Measurements from ENCODE around the gene LILRB2. TPM values are rescaled to one million over a fixed set of nuclear protein-coding genes. Genes with fewer than 3 reads are reported as not detected.

Gene LILRB2
- total RNA-seq: not detected in 2 replicates
- not detected in 2 replicates for polyA plus RNA-seq
- polyA plus RNA-seq (2011; cell fraction: cytosol; rRNA removed): not detected in 2 replicates
- polyA plus RNA-seq (2011; cell fraction: nucleus; rRNA removed): not detected in 2 replicates
- polyA plus RNA-seq (2012): not detected in 2 replicates
- not detected in 2 replicates for polyA minus RNA-seq
- not detected for polyA minus RNA-seq (2011; cell fraction: cytosol; rRNA and poly(A)+ RNA removed)
- polyA minus RNA-seq (2011; cell fraction: nucleus; rRNA and poly(A)+ RNA removed): not detected in 2 replicates
- Bru-seq, nascent RNA: not detected
- BruChase-seq, experiment 1, labeled RNA remaining after a 6-hour chase: not detected
- BruChase-seq, experiment 2, labeled RNA remaining after a 2-hour chase: not detected
- long read RNA-seq: 0 reads

- Histone ChIP-seq H3K4me3 (replicated peaks in 1 of 3; ENCODE audit: insufficient read depth in 1 of 3, low read depth in 1 of 3, low read length in 3 of 3) (no peak within 1 kb of the TSS), H3K9me3 (replicated peaks; ENCODE audit: control insufficient read depth, insufficient read depth, low read length) (no peaks in the 10 kb centered on the region), H3K9me1 (replicated peaks; ENCODE audit: control insufficient read depth, extremely low read depth, insufficient read depth, low read length) (no peaks in the 10 kb centered on the region), H3K27me3 (ENCODE audit: control insufficient read depth in 2 of 2, insufficient read depth in 2 of 2, low read length in 2 of 2) (peaks cover 3 to 6% of the 10 kb centered on the region in 2 experiments), H2AFZ (ENCODE audit: low read depth, low read length) (no peak within 1 kb of the TSS), H3K4me1 (ENCODE audit: control insufficient read depth, extremely low read depth, insufficient read depth, low read length) (no peaks in the 10 kb centered on the region), H3K9ac (replicated peaks; ENCODE audit: extremely low read depth, insufficient read depth, low read length) (no peak within 1 kb of the TSS), H3K36me3 (ENCODE audit: control insufficient read depth in 2 of 2, extremely low read depth in 1 of 2, insufficient read depth in 2 of 2, low read length in 2 of 2) (no peaks in the 10 kb centered on the region), H3K27ac (ENCODE audit: insufficient read depth, low read depth, low read length) (no peak within 1 kb of the TSS), H3K79me2 (ENCODE audit: control insufficient read depth, insufficient read depth, low read length) (no peaks in the 10 kb centered on the region), H3K4me2 (ENCODE audit: insufficient read depth, low read length) (no peak within 1 kb of the TSS), H4K20me1 (replicated peaks; ENCODE audit: control insufficient read depth, extremely low read depth, insufficient read depth, low read length) (no peaks in the 10 kb centered on the region)
- TF ChIP-seq EZH2 (IDR thresholded peaks at IDR 0.05; ENCODE audit: borderline replicate concordance, low read depth, low read length, severe bottlenecking) (no peak), POLR2A (IDR thresholded peaks at IDR 0.05; ENCODE audit: low read depth, low read length) (no peak), JUN (IDR thresholded peaks at IDR 0.05; ENCODE audit: borderline replicate concordance, insufficient read depth, insufficient read length, low read depth) (no peak), MYC (IDR thresholded peaks at IDR 0.05; ENCODE audit: low read depth, low read length) (no peak), GATA2 (IDR thresholded peaks at IDR 0.05; ENCODE audit: insufficient read depth, insufficient read length, low read depth, low read length) (no peak), FOS (IDR thresholded peaks at IDR 0.05; ENCODE audit: borderline replicate concordance, insufficient read depth, low read length) (no peak), POLR2AphosphoS5 (IDR thresholded peaks at IDR 0.05; ENCODE audit: insufficient read depth, low read depth, low read length) (no peak), MAX (IDR thresholded peaks at IDR 0.05; ENCODE audit: insufficient read depth, insufficient read length) (no peak)
- TF ChIP-seq, protein P1, sequence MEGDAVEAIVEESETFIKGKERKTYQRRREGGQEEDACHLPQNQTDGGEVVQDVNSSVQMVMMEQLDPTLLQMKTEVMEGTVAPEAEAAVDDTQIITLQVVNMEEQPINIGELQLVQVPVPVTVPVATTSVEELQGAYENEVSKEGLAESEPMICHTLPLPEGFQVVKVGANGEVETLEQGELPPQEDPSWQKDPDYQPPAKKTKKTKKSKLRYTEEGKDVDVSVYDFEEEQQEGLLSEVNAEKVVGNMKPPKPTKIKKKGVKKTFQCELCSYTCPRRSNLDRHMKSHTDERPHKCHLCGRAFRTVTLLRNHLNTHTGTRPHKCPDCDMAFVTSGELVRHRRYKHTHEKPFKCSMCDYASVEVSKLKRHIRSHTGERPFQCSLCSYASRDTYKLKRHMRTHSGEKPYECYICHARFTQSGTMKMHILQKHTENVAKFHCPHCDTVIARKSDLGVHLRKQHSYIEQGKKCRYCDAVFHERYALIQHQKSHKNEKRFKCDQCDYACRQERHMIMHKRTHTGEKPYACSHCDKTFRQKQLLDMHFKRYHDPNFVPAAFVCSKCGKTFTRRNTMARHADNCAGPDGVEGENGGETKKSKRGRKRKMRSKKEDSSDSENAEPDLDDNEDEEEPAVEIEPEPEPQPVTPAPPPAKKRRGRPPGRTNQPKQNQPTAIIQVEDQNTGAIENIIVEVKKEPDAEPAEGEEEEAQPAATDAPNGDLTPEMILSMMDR (IDR thresholded peaks at IDR 0.05; ENCODE audit: extremely low read depth in 1 of 2, insufficient read depth in 1 of 2, low read depth in 1 of 2, low read length in 2 of 2): no peak
- DNase-seq (ENCODE audit: low read depth, low spot score): no peak
- dilution Hi-C loops (cut with MboI; ENCODE audit: extremely low pct_ligation_motif_present, low sequenced_read_pairs) (no loop called here), intact Hi-C loops (cut with micrococcal nuclease) (no loop called here)
- no peak for FAIRE-seq
- no TSS peak for BruUV-seq (replicated peaks)
- ChIA-PET POLR2A (no interaction called here), CTCF (no interaction called here)
These were observed at the start of gene LILRB2 for GRCh38 chr19:54281007-54281728. LILRB2 (minus strand) TSS chr19:54281110; CDS start chr19:54280496, 614 bp downstream.

Measured in endothelial cell of umbilical vein (primary cell).